Activated naive CD4-positive, alpha-beta T cell treated with anti-CD3 and anti-CD28 coated beads, Interleukin-2, amount 50 U/mL, for 16 hours (primary cell): ENCODE data around the gene INPP5A.

ENCODE experiments used
- DNase-seq: peaks from one replicate; pipeline ENCODE4 v3.0.0-alpha.2; 2020

INPP5A gene

DNA sequence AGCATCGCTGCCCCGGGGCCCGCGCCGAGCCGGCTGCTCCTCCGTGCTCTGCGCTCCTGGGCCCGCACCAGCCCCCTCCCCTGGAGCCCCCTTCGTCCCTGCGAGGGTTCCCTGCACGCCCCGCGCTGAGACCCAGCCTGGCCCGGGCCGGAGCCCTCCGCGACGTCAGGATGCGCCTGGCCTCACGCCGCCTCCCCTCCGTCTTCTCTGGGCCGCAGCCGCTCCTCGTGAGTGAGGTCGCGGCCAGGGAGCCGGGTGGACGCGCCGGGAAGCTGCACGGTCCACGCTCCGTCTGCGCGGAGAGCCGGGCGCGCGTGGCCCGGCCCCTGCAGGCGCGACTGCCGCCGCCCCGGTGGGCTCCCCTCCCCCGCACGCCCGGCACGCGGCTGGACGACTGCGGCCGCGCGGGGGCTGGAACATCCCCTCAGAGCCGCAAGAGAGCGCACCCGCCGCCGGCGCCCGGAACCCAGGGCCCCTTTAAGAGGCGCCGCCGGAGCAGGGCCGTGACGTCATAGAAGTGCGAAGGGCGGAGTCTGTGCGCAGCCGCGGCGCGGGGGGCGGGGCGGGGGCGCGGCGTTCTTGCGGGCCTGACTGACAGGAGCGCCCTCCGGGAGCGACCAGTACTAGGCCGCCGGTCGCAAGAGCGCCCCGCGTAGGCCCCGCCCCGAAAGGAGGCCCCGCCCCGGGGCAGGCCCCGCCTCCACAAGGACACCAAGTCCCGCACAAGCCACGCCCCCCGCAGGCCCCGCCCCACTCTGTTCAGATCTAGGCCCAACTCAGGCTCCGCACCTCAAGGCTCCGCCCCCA, 507 bp upstream of the INPP5A start:
- peak; percentile 100 for DNase-seq

DNA sequence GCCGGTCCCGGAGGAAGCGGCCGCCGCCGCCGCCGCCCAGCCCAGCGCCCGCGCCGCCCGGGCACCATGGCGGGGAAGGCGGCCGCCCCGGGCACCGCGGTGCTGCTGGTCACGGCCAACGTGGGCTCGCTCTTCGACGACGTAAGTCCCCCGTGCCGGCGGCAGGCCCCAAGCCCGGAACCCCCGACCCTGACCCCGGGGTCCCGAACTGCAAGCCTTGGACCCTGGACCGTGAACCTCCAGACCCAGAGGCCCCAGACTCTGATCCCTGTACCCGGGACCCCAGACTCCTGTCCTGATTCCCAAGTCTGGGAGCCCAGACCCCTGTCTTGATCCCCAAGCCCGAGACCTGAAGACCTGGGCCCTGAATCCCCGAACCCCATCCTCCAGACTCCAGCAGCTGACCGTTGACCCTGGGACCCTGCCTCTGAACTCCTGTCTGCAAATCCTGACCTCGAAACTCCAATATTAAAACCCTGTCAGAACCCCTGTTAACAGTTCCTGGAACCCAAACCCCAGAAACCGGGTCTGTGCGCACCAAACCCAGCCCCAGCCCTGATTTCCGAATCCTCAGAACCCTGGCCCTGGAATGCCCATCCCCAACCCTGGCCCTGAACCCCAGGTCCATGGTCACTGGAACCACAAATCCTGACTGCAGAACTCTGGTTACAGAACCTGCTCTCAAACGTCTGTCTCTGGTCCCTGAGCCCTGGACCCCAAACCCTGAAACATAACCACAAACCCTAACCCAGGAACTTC, 623 bp downstream of the INPP5A start:
- DNase-seq: no peak

DNA sequence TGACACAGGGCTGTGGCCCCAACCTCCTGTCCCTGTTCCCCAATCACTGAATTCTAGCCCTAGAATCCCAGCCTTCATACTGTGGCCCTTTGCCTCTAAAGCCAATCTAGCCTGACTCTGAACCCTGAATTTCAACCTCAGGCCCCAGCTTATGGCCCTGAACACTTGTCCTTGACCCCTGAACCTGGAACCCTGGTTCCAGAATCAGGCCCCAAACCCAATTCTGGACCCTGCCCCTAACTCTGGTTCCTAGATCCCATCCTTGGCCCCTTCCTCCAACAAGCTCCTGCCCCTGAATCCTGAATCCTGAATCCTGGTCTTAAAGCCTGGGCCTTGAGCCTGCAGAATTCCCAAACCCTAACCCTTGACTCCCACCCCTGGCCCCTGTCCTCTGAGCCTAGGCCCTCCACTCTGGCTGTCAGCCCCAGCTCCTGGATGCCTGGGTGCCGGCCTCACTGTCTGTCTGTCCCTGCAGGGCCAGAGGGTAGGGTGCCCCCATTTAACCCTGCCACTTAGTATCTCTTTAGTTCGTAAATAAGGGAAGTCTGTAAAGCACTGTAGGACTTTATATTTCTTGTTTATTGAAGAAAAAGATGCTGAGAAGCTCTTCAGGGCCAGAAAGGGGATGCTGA, 1.3 kb downstream of the INPP5A start:
- DNase-seq: no peak

DNA sequence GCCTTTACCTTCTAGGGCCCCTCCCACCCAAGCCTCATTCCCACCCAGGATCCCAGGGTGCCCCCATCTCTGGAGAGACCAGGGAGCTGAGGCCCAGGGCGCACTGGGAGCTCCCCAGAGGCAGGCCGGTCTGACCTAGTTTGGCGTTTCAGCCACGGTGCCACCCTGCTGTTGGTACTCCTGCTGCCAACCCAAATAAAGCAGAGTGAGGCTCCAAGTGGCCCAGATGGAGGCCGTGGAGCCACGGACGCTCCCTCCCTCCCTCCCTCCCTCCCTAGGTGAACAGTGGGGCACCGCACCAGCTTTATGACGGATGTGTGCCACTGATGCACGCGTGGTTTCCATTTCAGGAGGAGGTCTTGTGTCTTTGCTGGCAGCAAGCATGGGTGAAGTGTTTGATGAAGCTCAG, 1.8 kb downstream of the INPP5A start:
- DNase-seq: peak; percentile 58

DNA sequence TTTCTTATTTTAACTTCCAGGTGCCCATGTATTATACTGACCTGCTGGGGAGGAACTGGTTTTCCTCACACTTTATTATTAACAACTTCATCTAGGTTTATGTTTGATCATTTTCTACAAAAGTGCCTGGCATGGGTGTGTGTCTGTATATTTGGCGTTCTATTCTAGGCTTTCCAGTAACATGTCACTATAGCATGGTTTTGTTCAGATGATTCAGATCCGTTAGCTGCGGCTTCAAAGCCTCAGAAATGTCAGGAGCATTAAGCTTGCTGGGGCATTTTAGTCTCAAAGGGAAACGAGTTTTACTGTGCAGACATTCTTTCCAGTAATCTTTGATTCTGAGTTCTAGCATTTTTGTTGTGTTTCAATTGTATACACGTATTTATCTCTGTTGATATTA, 2.3 kb downstream of the INPP5A start:
- peak; percentile 35 for DNase-seq

DNA sequence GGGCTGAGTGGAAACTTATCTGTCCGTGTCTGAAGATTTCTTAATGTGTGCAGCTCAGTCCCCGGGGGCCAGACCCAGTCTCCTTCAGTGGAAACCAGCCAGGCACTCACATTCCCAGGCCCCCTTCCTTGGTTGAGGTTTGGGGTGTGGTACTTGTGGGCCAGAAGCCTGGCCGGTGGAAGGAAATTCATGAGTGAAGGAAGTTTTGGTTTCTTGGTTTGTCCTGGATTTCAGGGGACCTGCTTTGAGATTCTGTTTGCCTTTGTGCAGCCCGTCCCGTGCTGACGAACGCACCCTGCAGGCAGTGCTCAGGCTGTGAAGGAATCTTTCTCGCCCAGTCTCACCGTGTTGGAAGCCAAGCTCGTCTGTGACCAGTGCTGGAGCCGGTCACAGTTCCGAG, 2.9 kb downstream of the INPP5A start:
- DNase-seq: no peak

DNA sequence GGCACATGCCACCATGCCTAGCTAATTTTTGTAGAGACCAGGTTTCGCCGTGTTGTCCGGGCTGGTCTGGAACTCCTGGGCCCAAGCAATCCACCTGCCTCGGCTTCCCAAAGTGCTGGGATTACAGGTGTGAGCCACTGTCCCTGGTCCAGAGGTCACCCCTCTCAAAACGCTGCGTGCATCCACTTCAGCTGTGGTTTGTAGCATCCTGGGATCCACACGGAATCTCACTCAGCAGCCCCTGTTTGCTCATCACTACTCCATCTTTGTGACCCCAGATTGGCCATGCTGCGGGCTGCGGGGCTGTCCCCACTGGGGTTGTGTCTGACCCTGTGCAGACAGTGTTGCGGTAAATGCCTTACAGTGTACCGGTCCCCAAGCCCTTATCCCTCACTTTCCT, 3.5 kb downstream of the INPP5A start:
- no peak for DNase-seq

DNA sequence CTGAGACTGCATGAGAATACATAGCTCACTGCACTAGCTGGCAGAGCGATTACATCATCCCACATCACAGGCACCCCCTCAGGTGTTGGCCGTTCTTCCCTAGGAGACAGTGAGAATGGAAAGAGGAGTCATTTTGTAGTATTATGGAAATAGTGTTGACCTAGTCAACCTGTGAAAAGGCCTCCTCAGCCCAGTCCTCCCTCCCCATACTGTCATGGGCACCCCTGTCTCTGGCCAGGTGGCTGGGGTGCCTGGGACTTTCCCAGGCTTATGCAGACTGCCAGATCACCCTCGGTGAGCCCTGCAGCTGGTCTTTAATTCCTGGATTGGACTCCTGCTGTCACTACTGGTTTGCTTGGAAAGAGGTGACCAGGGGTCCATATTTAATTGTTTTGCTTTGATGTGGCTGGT, 4.0 kb downstream of the INPP5A start:
- no peak for DNase-seq

DNA sequence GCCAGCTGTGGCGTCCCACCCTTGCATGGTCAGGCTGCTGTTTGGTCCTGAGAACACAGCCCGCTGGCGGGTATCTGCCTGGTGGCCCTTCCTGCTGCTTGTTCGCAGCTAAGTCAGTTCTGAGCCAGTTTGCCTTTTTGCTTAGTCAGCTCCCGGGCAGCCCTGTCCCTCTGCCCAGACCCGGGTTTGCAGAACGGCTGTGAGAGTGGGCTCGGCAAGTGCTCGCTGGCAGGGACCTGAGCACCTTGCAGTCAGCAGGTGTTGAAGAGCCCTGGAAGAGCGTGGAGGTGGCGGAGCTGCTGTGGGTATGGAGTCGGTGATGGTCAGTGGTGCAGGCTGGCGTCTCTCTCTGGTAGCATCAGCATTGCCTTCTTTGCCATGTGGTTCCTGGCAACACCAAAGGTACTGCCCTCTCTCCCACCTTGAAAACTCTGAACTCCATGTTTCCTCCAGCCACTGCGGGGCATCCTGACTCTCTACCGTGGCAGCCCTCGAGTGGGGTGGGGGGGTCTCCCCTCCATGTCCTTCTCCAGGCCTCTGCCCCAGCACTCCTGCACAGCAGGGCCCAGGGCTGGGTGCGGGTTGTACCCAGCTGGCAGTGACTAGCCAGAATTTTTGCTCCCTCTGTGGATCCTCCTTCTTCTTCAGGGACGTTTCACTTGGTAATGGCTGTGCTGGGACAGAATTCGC, 4.6 kb downstream of the INPP5A start:
- DNase-seq: no peak

DNA sequence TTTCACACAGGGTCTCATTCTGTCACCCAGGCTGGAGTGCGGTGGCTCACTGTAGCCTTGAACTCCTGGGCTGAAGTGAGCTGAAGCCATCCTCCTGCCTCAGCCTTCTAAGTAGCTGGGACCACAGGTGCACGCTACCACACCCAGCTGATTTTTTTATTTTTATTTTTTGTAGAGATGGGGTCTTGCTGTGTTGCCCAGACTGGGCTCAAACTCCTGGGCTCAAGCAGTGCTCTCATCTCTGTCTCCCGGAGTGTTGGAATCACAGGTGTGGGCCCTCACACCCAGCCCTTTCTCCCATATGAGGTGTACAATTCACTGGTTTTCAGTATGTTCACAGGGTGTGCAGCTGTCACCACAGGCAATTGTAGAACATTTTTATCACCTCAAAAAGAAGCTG, 5.2 kb downstream of the INPP5A start:
- DNase-seq: no peak

DNA sequence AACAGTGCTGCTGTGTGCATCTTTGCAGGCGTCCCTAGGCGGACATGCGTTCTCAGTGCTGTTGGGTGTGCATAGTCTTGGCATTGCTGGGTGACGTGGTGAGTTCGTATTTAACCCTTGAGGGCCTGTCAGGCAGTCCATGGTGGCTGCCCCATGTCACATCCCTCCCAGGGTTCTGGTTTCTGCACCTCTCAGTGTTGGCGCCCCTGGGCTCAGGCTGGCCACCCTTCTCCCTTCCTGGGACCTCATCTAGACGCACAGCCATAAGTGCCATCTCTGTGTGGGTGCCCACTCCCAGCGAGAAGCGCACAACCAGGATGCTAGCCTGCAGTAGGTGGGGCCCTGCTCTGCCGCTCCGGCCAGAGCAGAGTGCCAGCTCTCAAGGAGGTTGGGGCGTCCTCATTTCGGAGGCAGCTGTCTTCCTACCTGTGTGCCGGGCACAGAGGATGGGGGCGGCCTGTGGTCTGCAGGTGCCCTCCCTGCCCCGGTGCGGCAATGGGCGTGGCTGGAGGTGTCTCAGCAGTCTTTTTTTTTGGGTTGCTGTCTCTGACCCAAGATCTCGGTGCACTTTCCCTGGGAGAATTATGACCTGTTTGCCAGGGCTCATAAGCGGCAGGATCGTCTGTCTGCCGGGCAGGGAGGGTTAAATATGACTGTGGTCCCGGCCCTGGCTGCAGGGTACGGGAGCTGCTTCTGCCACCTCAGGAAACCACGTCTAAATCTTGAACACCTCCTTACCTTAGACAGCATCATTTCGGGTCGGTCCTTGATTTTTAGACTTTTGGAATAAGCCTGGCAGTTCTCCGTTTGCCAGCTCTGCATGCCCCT, 6.5 kb downstream of the INPP5A start:
- DNase-seq: no peak

DNA sequence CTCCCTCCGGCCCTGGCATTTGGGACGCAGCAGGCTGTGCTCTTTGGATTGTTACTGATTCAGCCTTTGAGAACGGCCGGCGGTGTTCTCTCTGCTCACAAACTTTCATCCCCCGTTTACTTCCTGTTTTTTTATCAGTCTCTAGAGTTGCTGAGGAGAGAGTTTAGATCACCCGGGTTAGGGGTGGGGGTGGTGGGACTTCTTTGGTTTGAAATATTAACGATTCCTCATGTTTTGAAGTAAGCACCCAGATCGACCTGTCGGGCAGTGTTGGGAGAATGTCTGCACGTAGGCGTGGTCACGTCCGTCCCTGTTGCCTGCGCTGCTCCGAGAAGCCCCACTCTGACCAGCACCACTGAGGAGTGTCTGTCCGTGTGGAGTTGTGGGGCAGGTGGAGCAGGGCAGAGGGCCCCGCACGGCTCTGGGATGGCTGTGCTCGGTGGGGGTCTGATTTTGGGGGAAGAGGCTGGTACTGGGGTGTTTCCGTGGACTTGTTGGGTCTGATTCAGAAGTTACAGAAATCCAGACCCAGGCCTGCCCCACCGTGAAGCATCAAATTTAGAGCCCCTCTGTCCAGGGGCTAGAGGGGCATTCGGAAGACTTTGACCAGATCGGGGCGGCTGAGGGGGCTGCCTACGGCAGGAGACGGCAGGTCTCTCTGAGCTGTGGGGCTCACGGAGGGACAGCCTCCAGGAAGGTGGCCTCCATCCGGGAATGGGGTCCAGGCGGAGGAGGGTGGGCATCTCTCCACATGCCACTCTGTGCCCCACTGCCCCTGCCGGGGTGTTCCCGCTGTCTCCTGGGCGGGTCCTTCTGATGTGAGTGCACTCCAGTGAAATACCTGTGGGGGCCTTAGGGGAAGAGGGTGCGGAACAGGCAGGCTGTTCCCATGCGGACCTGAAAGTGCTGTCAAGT, 7.4 kb downstream of the INPP5A start:
- no peak for DNase-seq

DNA sequence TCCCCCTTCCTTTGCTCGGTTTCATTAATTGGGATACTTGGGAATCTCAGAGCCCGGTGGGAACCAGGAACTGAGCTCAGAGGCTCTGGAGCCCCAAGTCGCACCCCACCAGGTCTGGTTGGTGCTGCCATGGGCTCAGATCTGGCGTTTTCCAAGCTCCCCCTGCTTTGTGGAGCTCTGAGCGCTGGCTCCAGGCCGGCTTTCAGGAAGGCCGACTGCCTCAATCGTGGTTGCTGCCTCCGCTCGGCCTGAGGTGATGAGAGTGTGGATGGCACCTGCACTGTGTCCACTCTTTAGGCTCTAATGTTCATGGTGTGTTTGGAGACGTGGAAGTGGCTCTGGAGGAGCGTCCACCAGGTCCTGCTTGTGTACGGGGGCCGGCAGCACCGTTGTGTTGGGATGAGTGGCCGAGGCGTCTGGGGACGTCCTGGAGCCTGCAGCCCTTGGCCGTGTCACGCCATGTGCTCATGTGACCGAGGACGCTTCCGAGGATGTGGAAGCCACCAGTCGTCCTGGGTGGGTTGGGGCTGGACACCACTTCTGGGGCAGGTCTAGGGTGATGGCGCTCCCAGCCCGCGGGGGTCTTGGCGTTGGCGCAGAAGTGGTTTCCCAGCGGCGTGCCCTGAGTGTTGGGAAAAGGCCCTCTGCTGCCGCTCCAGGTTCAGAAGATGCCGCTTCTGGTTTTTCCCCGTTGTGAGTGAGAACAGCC, 8.2 kb downstream of the INPP5A start:
- DNase-seq: no peak

DNA sequence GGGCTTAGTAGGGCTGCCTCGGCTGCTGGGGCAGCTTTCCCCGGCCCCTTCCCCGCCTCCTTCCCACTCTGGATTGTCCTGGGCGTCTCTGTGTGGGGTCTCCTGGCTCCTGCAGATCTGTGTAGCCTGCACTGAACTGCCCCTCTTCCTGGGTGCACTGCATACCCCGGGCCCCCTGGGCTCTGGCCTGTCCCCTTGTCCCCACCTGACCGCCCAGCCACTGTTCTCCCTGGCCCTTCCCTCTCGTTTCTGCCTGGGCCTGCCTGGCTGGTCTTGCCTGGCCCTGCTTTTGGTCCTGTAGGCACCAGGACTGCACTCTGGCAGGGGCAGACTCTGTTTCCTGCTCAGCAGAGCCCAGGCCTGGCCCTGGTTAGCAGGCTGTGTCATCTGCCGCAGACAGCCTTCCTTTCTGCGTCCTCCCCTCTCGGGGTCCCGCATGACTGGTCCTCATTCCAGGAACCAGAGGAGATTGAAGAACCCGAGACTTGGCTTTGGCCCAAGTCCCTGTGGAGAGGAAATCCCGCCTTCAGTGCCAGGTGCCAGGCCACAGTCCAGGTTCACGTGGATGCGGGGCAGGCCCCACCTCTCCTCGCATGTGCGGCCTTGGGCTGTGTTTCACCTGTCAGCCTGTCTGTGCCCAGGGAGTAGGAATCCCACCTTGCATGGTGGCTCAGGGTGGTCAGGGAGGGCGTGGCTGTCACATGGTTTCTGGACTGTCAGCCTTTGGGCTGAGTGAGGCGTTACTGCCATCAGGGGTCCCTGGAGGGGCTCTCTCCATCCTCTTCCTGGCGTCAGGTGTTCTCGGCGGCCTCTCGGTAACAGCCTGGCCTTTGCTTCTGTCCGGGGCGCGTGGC, 9.2 kb downstream of the INPP5A start:
- no peak for DNase-seq

DNA sequence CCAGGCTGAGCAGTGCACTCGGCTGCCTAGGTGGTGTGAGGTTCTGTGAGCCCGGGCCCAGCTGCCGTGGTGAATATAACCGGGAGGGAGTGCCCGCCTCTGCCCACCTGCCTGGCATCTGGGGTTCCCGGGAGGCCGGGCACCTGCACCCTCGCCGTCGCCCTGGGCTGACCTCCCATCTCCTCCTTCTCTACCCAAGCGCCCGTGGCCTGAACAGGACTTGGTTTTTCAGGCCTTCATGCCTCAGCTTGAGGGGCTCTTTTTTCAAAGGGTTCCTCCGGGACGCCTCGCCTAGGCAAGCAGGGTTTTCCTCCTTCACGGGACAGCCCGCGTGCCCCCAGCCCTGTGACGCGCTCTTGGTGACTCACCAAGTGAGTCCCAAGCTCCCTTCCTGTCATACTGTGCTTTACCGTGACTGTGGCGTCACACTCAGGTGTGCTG, 9.9 kb downstream of the INPP5A start:
- peak; percentile 49 for DNase-seq

DNA sequence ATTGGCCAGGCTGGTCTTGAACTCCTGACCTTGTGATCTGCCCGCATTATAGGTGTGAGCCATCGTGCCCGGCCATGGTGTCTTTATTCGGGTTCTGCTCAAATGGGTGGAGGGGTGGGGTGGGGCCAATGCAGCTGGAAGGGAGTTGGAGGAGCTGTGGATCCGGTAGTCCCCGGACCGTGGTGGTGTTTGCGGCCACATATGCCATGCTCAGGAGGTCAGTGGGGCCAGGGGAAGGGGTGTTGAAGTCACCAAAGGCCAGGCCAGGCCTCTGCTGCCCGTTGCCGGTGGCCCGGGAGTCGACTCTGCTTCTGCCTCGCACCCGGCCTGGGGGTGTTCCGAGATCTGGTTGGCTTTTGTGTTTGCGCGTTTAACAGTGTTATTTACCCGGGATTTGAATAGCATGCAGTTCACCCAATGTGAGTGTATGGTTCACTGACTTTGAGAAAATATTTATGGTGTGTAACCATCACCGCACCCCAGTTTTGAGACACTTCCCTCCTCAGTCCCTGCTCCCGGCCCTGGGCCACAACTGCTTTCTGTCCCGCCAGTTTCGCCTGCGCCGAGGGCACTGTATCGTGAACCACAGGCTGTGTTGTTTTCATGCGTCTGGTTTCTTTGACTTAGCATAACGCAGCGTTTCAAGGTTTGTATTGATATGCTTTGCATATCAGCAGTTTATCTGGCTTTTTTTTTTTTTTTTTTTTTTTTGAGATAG, 10.7 kb downstream of the INPP5A start:
- no peak for DNase-seq

DNA sequence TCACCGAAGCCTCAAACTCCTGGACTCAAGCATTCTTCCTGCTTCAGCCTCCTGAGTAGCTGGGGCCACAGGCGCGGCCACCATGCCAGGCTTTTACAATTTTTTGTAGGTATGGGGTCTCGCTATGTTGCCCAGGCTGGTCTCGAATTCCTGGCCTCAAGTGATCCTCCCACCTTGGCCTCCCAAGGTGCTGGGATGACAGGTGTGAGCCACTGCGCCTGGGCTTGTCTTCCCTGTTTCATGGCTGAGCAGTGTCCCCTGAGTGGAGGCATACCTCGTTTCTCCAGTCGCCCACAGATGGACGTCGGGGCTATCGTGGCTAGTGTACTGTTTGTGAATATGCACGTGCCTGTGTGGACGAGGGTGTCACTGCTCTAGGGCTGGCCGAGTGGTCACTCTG, 11.3 kb downstream of the INPP5A start:
- DNase-seq: no peak

DNA sequence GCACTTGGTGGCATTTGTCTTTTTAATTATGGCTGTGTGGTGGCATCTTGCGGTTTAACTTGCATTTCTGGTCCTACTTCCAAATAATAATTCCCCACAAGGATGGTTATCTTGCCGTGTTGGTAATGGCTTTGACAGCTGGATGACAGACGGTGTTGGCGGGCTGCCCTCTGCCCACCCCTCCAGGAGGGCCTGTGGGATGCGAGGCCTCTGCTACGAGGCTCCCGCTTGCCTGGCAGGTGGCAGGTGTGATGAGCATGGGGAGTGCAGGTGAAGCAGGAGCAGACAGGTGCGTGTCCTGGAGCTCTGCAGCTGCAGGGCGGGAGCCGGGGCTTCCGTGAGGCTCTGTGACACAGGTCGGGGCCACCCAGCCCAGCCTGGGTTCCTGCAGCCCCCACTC, 11.8 kb downstream of the INPP5A start:
- no peak for DNase-seq
